Mucosa of gallbladder (tissue), 1 donor: ENCODE data around the gene TMEM38A. TPM values are rescaled to one million over a fixed set of nuclear protein-coding genes. Genes with fewer than 3 reads are reported as not detected.

ENCODE experiments used
- DNase-seq: peaks from one replicate; pipeline ENCODE4 v3.0.0-alpha.2; 2020; ENCODE audit warnings: low spot score
- total RNA-seq: library from RNA; stranded (reverse); gene quantifications from one replicate; pipeline ENCODE4 v1.2.1, GENCODE V29; 2021
- donor health status: DM: no; HTN: no; CAD: no.

TMEM38A gene, protein sequence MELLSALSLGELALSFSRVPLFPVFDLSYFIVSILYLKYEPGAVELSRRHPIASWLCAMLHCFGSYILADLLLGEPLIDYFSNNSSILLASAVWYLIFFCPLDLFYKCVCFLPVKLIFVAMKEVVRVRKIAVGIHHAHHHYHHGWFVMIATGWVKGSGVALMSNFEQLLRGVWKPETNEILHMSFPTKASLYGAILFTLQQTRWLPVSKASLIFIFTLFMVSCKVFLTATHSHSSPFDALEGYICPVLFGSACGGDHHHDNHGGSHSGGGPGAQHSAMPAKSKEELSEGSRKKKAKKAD
- 4.3 TPM for total RNA-seq

DNA sequence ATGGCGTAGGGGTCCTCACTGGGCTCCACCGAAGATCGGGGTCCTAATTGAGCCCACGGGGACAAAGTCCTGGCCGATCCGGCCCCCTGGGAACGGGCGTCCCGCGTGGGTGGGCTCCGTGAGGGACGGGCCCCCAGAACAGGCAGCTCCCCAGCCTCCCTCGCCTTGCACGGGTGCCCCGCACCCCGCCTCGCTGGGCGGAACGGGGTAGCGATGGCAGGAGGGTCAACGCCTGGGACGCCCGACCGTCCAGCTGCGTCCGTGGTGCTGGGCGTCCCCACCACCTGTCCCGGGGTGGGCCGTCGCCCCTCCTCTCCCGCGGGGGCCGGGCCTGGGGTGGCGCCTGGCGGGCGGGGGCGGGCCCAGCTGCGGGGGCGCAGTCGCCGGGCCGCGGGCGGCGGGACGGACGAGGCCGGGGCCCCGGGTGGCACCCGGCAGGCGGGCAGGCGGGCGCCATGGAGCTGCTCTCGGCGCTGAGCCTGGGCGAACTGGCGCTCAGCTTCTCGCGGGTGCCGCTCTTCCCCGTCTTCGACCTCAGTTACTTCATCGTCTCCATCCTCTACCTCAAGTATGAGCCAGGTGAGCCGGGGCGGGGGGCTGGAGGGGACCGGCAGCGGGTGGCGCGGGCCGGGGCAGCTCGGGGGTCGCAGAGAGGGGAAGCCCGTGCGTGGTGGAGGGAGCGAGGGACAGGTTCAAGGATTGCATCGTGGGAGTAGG lies at the start of gene TMEM38A:
Gene TMEM38A, plus strand, starts transcription at position 377 of the 717 bp plus-strand sequence. Its CDS starts 79 bp downstream, at position 456.
- DNase-seq = no peak

DNA sequence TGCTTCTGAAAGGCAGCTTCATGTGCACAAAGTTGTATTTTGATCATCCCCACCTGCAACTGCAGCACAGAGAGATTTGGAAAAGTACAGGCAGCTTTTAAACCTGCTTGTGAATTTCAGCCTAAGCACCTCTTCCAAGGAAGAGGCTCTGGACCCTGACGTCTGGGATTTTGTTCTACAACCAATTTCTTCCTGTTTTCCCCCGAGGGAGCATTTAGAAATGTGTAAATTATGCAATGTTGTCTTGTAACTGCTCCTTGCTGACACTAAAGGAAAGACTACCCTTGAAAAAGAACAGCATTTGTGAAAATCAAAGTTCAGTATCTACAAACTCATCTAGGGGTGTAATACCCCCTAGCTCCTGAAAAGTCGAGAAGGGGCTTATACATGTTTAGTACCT lies 48.3 kb upstream of the TMEM38A start:
- no peak for DNase-seq

DNA sequence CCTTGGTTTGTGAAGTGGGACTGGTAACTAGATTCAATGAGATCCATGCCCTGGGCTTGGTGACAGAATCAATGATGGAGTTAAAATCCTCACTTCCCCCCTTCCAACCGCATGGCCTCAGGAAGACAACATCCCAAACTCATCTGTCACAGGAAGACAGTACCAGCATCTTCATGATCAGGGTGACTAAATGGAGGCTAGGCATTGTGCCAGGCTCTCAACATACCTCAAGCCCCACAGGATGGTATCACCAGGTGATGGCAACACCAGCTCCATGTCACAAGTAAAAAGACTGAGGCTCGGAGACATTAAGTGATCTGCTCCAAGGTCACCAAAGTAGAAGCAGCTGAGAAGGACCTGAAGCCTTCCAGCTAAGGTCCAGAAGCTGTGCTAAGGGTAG lies 47.1 kb upstream of the TMEM38A start:
- DNase-seq = no peak

DNA sequence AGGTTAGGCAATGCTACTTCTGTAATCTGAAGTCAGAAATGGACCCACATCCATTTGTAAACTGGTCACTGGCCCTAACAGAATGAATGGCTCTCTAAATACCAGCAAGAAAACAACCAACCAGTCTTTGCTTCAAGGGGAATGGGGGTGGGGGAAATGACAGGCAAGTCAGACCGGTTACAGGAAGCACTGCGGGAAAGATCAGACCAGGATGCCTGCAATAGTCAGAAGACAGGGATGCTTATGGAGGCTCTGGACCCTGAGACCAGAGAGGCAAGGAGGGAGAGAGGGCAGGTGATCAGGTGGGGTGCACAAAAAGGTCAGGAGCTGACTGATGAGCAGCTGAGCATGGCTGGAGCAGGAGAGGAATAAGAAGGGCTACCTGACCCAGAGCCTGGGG lies 46.0 kb upstream of the TMEM38A start:
- DNase-seq = no peak

DNA sequence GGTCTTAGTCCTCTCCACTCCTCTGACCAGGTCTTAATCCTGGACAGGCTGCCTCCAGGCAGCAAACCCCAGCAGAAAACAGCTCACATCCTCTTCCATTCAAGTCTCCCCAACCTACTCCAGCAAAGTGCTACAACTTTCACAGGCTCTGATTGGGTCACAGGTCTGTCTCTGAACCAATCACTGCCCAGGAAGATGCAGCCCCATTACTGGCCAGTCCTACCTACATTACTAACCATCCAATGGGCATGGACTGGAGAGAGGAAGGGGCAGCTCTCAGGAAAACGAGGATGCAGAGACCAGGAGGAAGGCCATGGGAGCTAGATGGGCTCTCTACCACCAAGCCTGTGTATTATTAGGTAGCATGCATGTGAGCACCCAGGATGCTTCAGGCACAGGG lies 45.1 kb upstream of the TMEM38A start:
- no peak for DNase-seq

DNA sequence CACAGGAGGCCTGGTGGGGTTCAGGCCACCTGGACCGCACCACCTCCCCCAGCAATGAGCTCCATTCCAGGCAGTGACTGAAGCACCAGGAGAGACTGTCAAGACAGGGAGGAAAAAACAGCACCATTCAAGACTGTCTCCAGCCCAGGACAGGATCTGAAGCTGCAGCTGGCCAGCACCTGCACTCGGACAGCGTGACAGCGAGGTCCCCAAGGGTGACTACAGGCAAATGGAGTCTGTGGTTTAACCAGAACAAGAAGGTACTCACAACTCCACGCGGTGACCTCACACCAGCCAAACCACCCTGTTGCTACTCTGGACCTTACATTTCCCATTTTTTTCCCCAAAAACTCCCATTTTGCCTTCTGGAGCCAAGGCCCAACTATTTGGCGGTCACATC lies 42.7 kb upstream of the TMEM38A start:
- DNase-seq = no peak

DNA sequence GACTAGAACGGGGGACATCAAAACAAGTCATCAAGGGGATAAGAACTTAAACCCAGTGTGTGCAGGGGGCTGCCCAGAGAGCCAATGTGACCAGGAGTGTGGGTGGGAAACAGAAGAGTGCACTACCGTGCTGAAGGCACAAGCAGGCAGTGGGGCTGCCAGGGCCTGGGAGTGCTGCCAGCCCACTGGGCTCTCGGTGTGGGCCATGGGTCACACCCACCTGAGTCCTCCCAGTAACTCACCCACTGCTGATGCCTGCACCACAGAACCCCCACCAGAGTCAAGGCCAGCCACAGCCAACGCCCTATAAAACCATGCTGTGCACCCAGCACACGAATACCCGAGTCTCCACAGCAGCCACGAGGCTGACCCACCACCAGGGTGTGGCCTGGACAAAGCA lies 41.5 kb upstream of the TMEM38A start:
- DNase-seq = no peak

DNA sequence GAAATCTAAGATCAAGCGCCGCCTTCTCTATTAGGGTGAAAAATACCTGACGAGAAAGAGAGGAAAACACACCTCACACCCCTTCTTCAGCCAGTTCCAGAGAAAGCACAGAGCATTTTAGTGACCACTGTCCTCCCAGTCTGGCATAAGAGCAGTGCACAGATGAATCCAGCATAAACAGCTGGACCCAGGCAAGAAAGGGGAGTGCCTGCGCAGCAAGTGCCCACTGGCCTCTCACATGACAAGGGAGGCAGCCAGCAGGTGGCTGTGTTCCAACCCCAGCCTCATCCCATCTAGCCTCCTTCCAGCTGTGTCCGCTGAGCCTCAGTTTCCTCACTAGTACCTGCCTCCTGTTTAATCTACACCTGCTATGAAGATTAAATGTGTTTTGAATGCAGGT lies 40.9 kb upstream of the TMEM38A start:
- DNase-seq = no peak

DNA sequence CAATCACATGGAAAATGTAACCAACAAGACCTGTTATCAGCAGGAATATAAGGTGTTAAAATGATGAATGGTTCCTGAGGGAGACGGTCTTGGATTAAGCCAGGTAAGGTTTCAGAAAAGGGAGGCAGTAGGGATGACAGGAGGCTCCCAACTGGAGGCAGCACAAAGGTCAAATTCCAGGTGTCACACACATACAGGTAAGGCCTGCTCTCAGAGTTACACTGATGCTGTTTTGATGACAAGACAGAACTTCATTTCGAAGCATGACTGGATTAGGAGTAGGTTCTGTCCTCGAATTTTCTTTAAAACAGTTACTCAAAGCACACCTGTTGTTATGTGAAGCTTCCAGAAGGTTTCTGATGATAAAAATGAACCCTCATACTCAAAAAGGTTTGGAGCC lies 40.4 kb upstream of the TMEM38A start:
- no peak for DNase-seq

DNA sequence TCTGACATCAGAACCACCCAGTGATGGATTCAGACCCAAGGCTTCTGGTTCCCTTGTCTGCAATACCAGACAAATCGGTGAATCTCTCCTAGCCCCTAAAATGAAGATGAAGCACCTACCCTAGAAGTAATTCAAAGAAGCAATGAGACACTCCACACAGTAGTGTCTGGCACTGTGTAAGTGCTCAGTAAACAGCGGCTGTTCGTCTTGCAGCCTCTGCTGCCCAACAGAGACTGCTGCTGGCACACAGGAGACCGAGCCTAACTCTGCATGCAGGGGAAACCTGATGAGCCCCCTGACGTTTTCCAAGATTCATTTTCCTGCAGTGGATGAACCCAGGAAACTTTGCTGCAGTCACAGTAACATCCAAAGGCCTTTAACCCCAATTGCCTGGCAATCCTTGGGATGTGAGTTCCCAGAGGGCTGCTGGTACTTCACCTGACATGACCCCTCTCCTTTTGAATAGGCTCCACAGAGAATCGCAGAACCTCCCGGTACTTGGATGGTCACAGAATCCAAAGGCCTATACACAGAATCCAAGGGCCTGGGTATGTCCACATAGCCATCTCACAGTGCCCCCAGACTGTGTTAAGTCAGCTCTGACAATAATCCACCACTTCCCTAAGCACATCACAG lies 39.7 kb upstream of the TMEM38A start:
- no peak for DNase-seq

DNA sequence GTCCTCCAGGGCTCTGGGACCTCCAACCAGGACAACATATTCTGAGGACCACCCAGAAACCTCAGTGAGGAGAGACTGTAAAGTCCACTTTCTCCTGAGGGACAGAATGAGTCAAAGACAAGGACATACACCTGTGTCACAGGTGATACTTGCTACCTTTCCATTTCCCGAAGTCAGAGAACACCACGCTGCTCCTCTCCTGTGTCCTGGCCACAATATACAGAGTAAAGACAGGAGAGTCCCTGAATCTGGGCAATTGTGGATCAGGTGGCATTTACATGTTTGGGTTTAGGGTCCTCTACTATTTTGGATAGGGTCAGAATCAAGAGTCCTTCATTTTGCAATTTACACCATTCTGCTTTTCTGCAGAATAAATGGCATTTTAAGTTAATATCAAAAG lies 37.9 kb upstream of the TMEM38A start:
- no peak for DNase-seq

DNA sequence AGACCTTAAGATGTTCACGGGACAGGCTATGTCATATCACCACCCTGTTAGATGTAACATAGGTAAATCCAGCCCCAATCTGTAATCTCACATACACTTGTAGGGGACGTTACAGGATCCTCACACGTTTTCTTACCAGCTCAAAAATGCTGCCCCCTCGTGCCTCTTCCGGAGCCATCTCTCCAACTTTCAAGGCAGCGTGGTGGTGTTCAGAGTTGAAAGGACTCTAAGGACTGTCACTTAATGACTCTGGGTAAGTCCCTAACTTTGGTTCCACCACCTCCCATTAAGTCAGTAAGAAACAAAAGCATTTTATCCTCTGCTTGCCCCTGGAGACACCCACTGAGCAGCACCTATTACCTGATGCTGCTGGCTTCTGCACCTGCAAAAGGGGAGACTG lies 37.4 kb upstream of the TMEM38A start:
- no peak for DNase-seq

DNA sequence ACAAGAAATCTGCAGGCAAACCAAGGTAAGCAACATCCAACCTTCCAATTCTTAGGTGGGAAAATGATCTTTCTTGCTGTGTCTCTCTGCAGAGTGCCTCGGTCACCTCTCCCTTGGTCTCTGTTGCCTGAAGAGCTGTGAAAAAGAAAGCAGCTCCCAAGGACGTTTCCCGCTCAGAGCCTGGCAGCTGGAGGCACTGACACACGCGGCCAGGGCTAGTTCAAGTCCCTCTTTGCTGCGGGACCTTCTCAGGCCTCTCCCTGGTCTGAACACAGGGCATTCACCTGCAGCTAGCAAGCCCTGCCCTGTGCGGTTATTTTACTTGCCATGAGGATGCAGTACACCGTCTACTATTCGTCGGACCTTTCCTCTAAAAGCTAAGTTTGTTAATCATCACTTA lies 36.7 kb upstream of the TMEM38A start:
- DNase-seq = no peak

DNA sequence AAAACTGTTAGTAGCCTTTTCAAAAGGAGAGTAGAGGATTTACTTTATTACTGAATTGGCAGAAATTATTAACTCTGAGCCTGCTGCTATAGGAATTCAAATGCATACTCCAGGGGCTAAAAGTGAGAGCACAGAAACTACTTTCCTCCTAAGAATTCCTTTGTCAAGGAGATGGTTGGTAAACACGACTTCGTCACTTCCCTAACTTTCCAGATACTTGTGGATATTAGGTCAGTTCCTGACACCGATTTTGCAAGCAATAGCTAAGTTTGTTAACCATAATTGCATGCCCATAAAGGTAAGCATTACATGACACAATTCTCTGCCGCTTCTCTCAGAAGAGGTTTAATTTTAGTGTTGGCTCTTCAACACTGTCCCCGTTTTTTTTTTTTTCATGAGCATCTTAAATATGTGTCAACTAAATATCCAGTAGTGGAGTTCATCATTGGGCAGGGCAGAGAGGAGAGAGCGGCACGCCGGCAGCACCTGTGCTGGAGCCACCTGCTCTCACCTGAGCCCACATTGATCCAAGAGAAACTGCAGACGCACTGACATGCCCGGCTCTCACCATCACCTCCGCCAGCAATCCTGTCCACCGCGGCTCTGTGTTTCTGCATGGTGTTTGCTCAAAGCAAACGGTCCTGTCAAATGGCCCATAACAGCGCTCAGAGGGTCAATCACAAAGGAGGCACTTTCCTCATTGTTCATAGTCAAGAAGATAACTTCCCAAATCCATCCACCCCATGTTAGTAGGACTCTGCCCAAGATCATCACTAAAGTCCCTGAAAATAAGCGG lies 35.6 kb upstream of the TMEM38A start:
- DNase-seq = no peak

DNA sequence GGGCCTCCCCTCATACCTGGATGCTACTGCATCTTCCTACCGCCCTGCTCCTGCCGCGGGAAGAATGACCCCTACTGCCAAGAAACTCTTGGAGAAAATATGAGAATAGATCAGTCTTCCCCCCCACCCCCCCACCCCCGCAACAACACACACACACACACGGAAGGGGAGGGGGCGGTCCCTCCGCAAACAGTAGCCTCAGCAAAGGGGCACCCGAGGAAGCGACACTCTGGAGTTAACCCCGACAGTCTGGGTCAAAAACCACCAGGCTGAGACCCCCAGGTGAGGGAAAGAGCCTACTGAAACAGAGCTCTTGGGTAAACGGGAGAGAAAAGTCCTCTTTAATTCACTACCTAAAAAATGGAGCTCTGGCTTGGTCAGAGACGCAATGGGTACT lies 34.1 kb upstream of the TMEM38A start:
- no peak for DNase-seq

DNA sequence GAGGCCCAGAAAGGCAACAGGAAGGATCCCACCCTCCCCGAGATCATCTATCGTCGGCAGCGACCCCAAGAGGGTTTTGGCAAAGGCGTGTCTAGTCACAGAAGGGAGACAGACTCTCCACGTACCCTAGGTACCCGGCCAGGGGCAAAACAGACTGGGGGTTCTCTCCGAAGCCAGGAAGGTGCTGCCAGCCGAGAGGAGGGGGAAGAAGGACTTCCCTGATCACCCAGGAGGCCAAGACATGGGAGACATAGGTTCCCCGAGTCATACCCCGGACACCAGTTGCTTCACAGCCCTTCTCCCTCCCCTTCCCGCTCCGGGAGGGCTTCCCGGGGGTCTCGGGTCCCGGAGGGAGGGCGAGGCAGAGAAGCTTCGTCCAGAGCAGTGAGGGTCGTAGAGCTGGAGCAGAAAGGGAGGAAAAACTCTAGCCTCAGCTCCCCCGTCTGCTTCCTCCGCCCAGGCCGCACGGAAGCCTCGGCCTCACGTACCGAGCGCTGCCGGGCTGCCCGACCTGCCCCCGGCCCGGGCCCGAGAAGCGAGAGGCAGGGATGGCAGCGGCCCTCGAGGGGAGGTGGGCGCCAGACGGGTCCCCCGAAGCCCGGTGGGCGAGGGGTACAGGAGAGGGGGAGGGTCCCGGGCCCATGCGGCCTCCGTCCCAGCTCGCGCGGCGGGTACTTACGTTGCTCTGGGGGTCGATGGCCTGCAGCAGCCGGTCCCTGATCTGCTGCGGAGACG lies 33.6 kb upstream of the TMEM38A start:
- no peak for DNase-seq

DNA sequence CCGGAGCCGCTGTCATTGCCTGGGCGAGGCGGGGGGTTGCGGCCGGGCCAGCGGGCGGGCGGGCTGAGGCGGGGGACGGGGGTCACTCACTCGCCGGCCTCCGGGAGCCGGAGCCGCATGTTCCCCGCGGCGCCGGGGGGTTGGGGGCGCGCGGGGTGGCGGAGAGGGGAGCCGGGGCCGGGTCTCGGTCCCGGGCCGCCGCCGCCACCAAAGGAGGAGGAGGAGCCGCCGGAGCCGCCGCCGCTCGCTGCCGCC lies 33.1 kb upstream of the TMEM38A start:
- no peak for DNase-seq

DNA sequence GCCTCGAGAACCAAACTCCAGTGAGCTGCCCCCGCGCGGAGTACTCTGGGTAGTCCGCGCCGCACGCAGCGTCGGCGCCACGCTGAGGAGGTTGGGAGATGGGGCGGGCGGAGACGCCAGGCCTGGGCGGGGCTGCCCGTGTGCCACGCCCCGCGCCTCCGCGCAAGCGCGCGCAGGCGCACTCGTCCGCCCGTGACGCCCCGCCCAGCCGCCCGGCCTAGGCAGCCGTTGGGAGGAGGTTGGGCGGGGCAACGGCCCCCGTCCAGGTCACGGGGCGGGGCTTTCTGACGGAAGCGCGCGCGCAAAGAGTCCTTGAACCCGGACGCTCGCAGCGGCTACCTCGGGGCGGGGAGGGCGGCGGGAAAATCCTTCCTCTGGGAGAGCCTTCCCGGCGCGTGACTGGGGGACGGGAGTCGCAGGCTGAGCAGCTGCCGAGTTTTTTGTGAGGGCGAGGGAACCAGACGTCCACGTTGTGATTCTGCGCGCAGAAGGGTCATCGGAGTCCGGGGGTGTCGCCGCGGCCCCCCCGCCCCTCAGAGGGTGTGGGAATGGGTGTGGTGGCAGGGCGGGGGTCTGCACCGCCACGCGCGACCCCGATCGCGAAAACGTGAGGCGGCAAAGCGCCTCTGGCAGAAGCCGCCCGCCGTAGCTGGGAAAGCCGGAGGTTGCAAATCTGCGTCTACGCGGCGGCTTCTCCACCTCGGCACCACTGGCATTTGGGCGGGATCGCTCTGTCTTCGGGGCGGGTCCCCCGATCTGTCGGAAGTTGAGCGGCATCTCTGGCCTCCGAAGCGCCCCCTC lies 32.6 kb upstream of the TMEM38A start, which contains the start of gene MED26:
Gene MED26, minus strand, starts transcription at position 22 of the 801 bp plus-strand sequence. CDS start 261 bp downstream, outside the sequence.
- peak; percentile 96 for DNase-seq

DNA sequence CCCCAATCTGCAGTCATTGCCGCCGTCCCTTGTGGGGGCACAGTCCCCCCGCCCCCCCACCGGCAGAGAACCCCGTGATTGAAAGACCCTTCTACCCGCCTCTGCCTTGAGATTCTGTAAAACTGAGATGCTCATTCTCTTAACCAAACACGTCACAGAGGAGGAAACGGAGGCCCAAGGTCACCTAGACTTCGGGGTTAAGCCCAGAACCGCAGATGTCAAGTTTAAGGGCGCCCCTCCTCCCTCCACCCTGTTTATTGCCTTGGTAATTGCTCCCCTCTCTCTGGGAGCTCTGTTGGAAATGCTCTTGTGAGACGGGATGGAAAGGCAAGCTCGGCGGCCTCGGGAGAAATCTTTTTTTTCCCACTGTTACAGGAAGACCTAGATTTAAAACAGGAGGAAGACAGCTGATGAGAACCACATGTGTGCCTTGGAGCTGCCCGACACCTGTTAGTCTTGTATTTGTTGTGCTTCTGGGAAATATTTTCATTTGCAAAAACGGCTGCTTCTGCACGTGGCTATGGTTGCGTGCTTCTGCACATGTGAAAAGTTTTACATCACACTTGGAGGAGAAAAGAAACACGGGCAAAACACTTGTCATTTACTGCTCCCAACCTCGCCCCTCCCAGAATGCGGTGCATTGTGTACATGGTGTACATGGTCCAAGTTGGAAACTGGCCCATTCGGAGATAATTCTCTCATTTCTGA lies 31.8 kb upstream of the TMEM38A start:
- peak; percentile 59 for DNase-seq

DNA sequence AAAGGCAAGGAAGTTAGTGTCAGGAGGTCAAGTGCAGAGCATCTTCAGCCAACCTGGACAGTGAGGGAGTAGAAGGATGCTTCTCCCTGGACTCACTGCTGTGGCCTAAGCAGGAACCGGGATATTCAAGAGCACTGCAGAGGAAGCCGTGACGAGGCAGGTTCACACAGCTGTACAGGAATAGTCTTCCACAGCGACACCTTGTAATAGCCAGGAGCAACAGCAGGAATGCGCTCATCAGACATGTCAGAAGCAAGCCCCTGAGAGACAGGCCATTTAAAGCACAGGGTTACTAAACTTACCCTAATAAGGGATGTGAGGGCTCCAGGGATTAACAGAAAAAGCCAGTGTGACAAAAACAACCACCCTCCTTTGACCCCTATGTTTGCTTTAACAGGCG lies 29.5 kb upstream of the TMEM38A start:
- DNase-seq = no peak
